HG02610 (cell line): Measurements from ENCODE around the gene HS1BP3.

Experiments used
- ATAC-seq: cut with Tn5 transposase; IDR thresholded peaks from one replicate; pipeline ENCODE4 v1.9.1; 2021; ENCODE audit warnings: mild to moderate bottlenecking, moderate library complexity; ENCODE audit not compliant: unreplicated experiment

HS1BP3 gene, protein sequence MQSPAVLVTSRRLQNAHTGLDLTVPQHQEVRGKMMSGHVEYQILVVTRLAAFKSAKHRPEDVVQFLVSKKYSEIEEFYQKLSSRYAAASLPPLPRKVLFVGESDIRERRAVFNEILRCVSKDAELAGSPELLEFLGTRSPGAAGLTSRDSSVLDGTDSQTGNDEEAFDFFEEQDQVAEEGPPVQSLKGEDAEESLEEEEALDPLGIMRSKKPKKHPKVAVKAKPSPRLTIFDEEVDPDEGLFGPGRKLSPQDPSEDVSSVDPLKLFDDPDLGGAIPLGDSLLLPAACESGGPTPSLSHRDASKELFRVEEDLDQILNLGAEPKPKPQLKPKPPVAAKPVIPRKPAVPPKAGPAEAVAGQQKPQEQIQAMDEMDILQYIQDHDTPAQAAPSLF

DNA sequence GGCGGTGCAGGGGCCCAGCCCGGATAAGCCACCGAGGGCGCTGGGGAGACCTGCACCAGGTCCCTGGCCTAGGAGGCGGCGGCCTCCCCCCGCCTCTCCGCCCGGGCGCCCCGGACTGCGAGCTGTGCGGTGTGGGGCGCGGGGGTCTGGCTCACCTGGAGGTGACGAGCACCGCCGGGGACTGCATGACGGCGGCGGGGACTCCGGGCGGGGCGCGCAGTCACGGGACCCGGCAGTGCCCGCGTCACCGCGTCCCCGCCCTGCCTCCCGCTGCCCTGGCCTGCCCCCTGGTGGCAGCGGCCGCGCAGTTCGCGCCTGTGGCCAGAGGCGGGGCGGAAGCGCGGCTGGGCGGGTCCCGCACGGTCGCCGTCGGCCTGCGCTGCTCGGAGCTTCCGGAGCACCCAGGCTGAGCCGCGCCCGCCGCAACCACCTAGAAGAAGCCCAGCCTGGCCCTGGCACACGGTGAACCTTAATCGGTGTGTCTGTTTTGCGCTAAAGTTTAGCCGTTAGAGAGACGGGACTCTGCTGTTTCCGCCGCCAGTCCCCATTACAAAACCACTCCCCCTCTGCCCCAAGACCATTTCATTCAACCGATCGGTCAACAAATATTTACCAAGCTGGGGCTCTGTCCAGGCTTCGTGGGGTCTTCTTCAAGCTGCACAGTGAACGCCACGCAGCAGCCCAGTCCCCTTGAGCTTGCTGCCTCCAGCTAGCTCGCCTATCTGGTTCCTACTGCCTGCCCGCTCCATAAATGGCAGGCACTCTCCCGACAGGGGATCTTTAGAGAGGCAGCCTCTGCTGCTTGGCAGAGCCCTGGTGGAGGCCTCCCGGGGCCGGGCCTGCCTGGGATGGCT lies at the start of gene HS1BP3:
TSS of gene HS1BP3 (minus strand) at position 222 of the 854 bp plus-strand sequence. CDS start at position 187, 35 bp downstream.
- peak; percentile 96 for ATAC-seq

DNA sequence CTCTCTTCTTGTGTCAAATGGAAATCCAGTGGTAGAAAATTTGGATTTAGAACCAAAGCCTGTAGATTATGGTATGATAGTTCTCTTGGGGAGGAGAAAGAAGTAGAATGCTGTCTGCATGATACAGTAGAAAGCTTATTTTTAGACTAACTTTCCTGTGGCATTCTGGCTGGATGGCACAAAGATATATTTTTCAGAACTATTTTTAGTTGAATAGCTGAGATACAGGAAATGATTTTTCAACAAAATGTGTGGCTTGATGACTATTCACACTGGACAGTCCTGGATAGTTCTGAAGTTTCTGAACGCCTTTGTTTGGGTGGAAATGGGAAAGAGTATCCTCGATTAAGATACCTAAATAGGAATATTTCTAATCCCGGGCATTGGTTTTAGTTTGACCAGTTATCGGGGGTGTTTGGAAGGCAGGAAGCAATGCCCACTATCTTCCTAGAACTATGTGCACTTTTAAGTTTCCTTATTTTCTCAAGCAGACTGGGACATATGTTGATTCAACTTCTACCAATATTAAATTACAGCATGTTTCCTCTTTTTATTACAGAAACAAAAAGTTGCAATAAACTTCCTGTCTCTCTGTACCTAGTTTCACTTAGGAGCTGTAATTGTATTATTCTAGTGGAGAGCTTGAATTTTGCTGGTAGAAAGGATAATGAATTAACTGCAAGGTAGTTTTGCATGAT lies 48.2 kb upstream of the HS1BP3 start:
- peak; percentile 41 for ATAC-seq

DNA sequence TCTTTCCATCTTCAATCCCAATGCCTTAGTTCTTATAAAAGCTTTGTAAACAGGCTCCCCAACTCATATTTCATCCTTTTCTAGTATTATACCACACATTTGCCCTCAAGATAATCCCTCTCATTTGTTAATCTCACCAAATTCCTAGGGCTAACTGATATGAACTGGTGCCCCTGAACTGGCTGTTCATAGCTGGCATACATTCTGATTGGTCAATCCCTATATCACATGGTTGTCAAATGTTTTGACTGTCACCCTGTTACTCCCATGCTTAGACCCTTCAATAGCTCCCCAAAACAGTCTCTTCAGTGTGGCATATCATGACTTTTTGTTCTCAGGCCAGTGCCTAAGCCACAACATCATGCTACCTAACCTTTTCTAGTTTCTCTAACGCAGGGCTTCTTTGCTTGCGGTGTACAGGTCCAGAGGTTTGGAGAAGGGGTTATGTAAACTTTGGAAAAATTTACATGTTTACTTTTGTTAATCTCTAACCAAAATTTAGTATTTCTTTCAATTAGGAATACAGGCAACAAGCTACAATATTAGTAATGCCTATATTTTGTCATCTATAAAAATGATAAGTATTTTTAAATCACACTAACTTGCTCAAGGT lies 46.5 kb upstream of the HS1BP3 start:
- no peak for ATAC-seq

DNA sequence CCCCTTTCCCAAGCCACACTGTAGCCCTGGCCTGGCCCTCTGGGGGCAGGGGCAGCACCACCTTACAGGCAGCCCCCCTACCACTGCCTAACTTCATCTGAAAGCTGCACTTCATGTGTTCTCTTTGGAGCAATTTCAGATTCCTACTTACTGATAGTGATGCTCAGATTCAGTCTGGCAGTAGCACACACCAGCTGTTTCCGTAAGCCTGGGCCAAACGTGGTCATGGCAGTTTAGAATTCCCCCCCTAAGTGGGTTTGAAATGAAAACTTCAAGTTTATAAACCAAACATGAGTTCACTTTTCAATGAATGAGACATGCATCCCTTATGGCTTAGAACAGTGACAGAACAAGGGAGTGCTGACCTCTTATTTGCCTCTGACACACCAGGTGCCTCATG lies 45.5 kb upstream of the HS1BP3 start:
- ATAC-seq, result no peak

DNA sequence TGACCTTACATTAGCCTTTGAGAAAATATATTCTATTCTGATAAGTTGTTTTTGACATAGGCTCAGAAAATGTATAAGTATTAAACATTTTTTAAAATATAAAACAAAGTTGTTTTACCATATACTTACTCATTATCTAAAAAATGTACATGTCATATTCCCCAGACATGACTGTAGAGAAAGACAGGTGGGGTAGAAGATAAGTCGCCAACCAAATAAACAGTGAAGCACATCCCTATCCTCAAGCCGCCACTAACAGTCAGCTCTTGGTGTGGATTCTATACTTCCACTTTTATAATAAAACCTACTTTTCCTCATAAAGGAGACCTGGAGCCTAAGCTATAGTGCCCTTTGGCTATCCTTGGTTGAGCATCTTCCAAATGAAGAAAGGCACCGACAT lies 42.4 kb upstream of the HS1BP3 start:
- ATAC-seq, result no peak

DNA sequence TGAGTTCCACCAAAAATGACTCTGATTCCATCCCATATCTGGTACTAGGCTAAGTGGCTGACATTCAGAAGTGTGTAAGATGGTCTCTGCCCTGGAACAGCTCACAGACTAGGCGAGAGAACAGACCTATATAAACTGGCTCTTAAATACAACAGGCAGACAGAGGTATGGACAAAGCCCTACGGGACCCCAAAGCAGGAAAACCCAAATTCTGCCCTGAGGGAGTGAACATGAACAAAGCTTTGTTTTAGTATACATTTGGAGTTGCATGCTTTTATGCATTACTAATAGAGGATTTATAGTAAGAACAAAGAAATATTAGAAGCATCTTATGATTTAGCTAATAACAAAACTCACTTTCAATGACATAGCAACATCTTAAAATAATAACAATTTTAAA lies 41.2 kb upstream of the HS1BP3 start:
- no peak for ATAC-seq

DNA sequence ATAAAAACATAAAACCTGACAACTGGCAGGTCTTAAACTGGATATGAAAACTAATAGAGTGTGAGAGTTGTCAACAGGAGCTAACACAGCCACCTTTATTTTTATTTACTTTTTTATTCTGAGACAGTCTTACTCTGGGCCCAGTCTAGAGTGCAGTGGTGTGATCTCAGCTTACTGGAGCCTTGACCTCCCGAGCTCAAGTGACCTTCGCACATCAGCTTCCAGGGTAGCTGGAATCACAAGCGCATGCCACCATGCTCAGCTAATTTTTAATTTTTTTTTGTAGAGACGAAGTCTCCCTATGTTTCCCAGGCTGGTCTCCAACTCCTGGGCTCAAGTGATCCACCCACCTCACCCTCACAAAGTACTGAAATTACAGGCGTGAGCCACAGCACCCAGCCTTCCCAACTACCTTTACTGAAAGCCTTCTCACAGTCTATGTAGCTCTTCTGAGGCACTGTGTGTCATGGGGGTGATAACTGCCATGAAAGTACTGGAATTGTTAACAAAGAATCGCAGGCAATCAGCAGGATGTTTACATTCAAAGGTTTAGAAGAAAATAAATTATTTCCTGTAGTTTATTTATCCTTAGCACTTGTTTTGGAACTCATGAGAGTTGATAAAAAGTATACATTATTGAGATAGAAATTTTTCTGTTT lies 40.3 kb upstream of the HS1BP3 start:
- ATAC-seq, result no peak

DNA sequence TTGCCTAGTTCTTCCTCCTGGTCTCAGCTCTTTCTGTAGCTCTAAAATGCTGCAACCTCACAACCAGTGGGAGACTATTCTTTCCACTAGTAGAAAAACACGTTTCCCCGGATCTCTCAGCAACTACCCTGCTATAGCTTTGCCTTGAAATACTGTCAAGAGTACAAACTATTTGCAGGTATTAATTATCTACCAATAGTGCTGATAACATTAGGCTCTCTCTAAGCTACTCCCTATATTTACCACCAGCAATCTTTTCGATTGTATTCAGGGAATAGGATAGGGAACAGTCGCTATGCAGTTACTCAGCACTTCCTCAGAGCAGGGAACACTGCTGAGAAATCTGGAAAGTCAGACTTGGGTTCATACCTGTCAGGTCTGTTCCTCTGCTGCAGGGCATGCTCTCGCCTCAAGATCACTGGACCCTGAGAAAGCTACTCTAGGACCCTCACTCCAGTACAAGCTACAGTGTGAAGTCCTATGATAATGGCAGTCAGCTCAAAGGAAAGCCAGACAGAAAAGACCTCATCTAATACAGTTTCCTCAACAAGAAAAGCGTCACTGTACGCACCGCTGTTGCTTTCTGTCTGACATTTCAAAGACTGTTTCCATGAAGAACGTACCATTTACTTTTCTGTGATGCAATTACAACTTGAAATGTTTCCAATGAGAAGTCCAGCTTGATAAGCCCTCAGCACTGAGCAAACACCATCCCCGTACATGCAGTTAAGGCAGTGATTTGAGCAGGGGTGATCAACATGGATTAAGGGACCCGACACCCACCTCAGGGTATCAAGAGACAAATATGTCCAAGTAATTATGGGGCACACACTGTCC lies 38.7 kb upstream of the HS1BP3 start:
- ATAC-seq, result no peak

DNA sequence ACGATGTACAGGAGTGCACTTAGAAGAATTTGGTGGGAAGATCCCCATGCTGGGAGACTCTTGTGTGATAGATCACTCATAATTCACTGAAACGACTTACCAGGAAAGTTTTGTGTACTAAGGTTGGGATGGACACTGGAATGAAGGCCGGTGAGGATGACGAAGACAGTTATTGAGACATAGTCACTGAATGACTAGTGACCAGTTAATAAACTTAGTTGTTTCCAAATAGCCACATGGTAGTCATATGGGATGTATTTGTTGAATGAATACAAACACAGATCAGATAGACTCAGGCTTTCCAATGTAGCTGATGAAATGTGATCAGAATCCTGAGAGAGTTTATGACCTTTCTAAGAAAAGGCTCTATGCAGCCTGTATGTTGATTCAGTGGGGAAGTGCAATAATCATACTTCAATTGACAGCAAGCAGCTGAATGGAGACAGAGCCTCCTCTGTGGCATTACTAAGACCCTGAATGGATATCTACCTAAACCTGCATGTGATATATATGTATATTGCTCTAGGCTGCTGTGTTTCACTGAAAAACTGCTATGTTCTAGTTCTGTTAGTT lies 36.4 kb upstream of the HS1BP3 start:
- no peak for ATAC-seq

DNA sequence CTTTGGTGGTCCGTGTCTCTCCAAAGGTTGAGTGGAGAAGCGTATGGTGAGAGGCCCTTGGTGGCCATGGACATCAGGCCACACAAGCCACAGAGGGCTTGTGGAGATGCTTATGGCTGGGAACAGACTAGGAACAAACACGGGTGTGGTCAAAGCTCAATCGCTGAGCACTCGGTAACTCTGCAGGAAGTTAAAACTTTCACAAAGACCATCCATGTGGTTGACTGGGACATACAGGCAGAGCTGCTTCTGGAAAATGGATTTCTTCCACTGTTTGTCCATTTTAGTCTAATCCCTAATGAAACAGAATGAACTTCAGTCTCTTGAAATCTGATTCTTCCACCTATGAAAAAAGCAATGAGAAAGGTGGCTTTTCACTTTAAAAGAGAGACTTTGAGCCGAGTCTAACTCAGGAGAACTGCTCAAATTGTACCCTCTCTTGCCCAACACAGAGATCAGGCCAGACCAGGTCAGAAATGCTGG lies 33.7 kb upstream of the HS1BP3 start:
- no peak for ATAC-seq

DNA sequence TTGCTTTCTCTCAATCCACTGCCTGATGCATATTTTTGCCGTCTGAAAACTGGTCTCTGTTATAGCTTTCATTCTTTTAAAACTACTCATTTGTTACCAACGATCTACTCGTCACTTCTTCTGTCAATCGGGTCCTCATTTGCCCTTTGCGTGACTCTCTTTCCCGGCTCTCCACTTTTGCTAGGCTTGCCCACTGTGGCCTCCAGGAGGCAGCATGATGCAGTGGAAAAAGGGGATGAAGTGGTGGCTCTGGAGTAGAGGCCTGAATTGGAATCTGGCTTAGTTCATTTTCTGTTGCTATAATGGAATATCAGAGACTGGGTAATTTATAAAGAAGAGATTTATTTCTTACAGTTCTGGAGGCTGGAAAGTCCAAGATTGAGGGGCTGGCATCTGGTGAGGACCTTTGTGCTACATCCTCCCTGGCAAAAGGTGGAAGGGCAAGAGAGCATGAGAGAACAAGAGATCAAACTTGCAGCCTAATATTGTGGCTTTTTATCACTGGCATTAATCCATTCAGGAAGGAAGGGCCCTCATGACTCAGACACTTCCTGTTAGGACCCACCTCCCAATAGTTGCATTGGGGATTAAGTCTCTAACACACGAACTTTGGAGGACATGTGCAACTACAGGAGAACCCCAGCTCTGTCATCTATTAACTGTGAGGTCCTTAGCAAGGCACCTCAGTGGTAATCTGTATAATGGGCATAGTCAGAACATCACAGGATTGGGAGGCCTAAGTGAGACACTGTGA lies 31.4 kb upstream of the HS1BP3 start:
- ATAC-seq, result no peak

DNA sequence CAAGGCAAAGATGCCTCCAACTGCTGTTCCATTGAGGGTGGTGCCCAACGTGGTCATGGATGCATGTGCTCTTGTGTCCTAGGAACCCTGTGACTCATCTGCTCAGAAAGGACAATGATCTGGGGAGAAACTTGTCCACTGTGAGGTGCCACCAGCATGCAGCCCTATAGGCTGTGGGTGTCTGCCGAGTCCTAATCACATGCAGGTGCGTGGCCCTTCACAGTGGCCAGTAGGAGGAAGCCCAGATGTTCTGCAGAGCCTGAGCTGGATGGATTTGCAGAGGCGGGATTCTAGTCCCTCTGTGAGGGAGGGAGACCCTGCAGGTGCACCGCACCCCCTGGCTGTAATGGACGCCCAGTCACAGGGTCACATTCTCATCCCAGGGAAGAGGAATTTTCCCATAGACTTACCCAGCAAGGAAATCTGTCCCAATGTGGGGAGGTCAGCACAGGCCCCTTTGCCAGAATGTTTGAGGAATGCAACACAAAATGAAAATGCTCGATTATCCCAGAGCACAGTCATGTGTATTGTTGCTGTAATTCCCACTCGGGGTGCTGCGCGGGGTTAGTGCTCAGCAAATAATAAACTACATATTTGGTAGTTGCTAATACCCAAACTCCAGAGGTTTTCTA lies 30.0 kb upstream of the HS1BP3 start:
- no peak for ATAC-seq

DNA sequence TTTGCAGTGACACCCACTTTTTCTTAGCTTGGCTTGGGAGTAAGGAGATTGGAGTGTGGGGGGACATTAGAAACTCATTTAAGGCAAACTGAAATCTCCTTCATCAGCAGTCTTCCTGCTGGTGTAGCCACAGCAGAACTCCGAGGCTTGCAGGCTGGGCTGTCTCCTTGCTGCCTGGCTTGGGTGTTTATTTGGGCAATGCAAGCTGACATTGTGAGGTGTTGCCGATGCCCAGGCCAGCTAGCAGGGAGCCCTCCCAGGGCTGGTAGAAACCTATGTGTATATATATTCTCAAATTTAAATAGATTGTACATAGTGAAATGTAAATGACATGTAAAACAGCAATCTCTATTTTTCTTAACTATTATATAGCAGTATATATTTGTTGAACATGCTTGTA lies 27.9 kb upstream of the HS1BP3 start:
- ATAC-seq, result no peak

DNA sequence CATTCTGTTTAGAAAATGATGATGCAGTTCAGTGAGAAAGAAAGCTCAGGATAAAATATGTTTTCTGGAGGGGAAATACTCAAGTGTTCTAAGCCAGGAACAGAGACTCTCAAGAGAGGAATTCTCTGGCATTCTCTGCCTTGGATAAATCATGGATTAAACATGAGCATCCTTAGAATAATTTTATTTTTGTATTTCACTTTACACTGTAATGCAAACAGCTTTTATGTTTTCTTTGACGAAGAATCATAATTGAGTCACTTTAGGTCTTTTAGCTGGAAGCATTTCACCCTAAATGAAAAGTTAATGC lies 27.1 kb upstream of the HS1BP3 start:
- ATAC-seq, result no peak

DNA sequence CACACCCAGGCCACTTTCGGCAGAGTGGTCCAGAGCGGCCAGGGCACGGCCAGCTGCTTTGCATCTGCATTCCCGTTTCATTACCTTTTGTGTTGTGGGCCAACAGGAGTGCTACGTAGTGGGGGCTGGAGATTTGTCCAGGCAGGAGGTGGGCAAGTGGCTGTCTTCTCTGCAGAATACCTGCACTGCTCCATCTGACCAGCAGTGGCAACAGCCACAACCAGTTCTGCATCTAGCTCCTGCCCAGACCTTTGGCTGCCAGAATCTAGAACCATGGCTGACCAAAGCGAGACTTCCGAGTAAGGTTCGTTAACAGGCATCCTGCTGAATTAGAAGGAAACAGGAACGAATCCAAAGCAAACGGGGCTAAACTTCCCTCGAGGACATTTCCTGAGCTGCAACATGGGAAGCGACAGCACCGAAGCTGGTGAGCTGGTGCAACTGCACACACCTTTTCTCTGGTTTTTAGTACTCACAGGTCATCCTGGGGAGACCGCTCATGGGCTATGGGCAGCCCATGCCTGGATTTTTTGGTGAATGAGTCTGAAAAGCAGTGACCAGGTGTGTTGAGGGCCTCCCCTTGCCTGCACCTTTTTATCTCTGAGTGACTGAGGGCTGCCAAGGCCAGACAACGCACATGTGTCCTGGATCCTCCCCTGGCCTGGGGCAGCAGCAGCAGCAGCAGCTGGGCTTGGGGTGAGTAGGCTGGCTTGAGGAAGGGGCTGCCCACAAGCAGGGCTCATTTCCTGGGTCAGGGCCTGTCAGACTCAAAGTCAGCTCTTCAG lies 26.6 kb upstream of the HS1BP3 start:
- ATAC-seq, result no peak

DNA sequence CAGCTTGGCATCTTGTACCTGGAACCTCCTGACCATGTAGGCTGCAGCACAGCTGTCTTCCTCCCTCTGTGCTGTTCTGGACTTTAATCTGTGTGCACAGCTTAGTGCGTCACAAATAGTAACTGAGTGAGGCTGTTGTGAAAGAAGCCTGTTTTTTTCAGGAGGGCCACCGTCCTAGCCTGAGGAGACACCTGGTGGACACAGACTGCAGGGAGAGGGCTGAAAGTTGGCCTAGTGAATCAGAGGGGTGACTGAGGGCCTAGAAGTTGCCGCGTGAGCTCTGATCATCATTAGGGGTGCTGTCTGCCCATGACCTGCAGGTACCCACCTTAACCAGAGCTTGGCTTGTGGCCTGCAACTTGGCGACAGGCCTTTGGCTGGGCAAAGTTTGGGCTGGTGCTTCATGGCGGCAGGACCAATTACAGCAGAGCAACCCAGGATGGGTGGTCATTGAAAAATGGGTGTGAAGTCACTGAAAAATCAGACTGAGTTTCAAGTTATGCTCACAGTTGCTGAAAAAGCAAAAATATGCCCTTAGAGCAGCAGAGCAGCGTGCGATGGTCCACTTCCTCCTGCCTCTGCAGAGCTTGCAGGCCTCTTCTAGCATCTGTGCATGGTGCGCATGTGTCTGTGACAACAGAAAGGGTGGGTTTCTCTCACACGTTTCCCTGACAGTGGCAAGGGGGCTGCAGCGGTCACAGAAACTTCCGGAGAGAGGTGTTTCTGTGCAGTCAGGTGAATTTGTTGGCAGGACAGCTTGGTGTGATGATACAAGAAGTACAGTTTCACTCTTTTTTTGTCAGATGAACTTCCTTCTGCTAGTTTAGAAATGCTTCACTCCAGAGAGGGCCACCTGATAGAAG lies 25.7 kb upstream of the HS1BP3 start:
- ATAC-seq, result peak; percentile 8
